NCI-H524 treated with DMSO at 0.1 percent for 48 hours (cell line): ENCODE results near the gene DDX5.
"Not testable (repeated sequence)": the region's sequence is repeated elsewhere in the genome, so short reads cannot be mapped to it uniquely, and the experiment has no call there.

Source experiments
- DNase-seq: peaks from one replicate; lab custom pipeline; 2025; lab: John Stamatoyannopoulos, UW

The DDX5 gene

DNA sequence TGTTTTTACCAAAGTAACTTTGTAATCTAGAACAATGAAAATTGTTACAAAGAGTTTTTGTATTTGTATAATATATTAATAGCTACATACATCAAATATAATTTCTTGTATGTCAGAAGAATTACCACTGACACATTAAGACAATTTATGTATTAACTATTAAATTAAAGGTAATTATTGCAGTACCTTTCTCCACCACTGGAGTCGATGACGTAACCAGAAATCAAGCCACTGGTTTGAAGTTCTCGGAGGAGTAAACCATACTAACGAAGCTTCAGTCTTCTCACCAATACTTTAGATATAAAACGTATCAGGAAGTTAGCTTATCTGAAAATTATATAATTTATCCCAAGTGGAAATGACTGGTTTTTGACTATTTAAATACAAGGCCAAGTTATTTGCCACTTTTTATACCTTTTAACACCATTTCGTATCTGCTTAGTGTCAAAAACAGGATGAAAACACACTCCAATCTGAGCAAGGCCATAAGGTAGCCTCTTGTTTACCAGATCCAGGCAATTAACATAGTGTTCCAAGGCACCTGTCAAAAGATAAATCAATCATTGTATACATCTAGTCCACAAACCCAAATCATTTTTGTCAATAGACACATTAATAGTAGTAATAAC, 13.5 kb downstream of the DDX5 start:
- no peak for DNase-seq

DNA sequence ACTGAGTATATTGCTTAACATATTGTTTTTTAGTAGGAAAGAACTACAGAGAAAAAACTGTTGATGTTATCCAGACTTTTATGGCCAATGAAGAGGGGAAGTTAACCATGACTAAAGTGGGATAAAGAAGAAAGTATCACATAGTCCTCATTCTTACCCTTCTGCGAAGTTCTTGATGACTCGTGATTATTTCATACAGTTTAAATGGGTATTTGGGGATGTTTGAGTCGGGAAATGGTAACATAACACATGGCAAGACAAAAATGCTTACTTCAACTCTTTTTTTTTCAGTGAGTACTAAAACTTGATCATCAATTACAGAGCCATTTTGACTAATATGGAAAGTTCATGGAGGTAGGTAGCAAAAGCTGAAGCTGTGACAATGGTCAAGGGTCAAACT, 14.1 kb downstream of the DDX5 start:
- DNase-seq = no peak

DNA sequence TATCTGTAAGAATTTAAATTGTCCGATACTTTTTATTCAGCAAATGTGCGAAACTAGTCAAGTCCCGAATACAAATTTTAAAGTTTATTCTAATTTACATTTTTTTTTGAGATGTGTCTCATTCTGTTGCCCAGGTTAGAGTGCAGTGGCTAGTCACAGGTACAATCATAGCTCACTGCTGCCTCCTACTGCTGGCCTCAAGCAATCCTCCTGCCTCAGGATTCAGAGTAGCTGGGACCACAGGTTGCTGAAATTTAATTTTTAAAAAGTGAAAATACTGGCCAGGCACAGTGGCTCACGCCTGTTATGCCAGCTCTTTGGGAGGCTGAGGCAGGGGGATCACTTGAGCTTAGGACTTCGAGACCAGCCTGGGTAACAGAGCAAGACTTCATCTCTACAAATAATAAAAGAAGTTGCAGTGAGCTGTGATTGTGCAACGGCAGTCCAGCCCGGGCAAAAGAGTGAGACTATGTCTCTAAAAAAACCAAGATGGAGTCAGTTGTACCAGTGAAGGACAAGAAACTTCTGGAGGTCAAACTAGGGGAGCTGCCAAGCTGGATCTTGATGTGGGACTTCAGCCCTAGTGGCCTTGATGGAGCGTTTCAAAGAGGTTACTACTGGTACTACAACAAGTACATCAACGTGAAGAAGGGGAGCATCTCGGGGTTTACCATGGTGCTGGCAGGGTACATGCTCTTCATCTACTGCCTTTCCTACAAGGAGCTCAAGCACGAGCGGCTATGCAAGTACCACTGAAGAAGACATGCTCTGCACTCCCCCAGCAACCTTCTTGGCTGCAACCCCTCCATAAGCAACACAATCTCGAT, 14.8 kb downstream of the DDX5 start:
- no peak for DNase-seq

DNA sequence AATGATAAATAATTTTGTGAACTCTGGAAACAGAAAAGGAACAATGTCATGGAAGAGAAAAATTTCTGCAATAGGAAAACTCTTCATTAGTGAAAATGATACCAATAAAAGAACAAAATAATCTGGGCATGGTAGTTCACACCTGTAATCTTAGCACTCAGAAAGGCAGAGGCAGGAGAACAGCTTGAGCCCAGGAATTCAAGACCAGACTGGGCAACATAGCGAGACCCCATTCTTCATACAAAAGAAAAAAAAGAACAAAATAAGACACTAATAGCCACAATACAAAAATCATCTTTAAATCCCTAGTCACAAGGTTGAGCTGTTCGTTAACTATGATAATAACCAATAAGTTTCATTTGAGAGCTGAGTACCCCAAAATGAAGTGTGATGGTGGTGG, 17.8 kb downstream of the DDX5 start:
- DNase-seq = no peak

DNA sequence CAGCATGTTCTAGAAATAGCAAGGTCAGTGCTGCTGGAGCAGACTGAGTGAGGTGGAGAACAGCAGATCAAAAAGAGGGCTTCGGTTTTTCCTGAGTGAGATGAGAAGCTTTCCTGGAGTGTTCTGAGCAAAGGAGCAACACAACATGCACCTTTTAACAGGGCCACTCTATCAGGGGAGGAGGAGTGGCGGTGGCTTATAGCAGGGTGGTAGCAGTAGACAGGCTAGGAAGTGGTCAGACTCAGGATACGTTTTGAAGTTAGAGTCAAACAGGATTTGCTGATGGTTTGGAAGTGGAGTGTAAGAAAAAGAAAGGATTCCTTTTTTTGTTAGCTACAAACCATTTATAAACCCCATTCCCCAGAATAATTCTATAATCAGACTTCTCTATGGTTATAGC, 21.7 kb downstream of the DDX5 start:
- no peak for DNase-seq

DNA sequence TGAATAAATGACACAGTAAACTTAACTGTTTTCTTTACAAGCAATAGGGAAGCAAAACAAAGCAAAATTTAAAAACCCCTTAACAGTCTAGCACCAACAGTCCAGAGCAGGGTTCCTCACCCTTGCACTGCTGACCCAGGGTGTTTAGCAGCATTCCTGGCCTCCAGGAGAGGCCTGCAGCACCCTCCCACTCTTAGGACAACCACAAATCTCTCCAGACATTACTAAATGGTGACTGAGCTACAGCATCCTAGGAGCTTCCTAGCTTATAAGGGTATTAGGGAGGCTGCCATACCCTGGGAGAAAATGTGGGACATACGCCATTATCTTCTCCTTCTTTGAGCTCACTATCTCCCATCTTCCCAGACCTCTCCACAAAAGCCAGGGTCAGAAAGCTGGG, 25.1 kb downstream of the DDX5 start:
- no peak for DNase-seq

DNA sequence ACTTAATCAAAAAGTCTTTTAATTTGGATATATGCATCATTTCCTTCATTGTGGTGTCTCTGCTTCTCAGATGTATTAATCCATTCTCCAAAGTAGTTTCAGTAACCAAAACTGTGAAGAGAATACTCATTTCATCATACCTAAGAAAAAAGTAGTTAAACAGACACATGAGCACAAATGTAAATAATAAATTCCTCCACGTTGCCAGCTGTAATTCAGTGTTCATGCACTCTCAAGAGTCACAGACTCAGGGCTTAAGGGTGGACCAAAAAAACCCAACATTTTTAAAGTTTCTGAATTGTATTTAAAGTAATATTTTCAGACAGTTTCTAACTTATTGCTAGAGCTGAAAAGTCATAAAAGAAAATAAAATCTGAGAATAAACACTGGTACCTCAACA, 28.2 kb downstream of the DDX5 start:
- no peak for DNase-seq

DNA sequence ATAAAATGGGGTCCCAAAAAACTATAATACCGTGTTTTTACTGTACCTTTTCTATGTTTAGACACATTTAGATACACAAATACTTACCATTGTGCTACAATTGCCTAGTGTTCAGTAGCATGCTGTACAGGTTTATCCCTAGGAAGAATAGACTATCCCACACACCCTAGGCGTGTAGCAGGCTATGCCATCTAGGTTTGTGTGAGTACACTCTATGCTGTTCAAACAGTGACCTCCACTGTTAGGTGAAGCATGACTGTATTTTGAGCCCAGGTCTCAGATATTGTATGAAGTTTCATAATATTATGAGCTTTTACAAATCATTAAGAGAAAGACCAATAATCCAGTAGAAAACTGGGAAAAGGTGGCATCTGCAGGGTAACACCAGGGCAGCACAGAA, 33.5 kb downstream of the DDX5 start:
- no peak for DNase-seq

DNA sequence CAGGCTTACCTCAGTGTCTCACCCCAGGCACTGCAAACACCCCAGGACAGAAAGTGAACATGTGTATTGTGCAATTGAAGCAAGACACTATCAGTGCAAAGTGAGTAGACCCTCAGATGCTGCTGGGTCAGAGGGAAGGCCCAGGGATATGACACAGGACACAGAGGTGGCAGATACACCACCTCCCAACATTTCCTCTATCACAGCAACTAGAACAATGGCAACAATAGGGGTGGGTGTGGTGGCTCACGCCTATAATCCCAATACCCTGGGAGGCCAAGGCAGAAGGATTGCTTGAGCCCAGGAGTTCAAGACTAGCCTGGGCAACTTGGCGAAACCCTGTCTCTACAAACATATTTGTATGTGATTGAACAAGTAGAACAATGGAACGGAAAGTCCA, 34.6 kb downstream of the DDX5 start:
- DNase-seq = no peak

DNA sequence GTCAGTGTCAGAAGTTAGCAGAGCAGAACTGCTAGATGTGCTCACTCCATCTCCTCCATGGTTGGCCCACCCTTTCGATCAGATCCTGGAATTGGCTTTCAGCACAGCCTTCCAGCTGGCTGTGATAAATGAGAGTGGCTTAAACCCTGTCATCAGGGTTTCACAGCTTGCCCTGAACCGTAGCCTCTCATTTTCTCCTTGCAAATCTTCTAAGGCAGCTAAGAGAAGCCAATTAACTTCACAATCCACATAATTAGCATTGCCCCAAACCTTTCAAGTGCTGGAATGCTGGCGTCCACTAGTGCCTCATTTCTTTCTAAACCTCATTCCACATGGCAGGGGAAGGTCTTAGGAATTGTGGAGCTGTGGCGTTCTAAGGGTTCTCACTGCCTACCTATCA, 35.5 kb downstream of the DDX5 start:
- no peak for DNase-seq

DNA sequence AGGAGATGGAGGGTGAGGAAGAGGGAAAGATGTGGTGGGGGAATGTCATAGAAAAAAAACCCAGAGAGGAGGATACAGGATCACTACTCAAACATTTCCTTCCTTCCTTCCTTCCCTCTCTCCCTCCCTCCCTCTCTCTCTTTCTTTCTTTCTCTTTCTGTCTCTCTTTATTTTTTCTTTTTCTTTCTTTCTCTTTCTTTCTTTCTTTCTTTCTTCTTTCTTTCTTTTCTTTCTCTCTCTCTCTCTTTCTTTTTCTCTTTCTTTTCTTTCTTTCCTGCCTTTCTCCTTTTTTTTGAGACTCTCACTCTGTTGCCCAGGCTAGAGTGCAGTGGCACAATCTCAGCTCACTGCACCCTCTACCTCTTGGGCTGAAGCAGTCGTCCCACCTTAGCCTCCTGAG, 39.3 kb downstream of the DDX5 start:
- not testable (repeated sequence) for DNase-seq

DNA sequence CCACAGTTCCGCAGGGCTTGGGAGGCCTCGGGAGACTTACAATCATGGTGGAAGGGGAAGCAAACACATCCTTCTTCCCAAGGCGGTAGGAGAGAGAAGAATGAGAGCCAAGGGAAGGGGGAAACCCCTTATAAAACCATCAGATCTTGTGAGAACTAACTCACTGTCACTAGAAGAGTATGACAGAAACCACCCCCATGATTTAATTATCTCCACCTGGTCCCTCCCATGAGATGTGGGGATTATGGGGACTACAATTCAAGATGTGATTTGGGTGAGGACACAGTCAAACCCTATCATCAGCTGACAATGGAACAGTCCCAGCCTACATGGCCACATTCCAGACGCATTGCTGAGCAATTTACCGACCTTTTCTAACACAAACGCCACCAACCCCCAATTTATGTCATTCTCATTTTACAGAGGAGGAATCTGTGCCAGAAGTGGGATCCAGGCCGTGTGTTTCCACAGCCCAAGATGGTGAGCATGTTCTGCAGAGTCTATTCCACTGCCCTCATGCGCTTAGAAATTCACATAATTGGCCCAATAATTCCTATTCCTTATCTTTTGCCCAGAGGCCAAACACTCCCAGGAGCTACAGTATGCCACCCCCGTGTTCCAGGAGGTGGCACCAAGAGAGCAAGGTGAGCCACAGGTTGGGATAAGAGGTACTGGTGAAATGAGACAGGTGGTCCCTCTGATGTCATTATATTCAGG, 39.9 kb downstream of the DDX5 start:
- DNase-seq = no peak

DNA sequence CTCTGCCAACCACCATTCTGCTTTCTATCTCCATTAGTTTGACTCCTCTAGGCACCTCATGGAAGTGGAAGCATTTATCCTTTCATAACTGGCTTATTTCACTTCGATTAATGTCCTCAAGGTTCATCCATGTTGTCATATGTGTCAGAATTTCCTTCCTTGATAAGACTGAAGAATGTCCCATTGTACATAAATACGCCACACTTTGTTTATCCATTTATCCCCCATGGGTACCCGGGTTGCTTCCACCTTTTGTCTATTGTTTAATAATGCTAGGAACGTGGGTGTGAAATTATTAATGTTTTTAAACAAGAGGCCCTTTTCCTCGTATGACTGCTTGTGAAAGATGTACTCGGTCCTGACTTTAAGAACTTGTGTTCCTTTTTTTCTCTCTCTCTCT, 44.3 kb downstream of the DDX5 start:
- no peak for DNase-seq

DNA sequence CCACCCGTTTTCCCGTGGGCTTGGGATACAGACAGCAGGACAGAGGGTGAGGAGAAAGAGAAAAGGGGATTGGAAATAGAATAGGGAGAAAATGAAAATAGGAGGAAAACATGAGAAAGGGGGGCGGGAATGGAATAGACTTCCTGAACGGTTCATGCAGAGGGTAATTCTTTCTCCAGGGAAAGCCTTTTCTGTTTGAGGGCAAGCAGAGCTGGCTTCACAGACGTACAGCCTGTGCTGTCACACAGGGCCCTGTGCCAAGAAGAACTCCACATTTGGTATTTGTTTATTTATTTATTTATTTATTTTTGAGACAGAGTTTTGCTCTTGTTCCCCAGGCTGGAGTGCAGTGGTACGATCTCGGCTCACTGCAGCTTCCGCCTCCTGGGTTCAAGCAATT, 45.1 kb downstream of the DDX5 start:
- DNase-seq = no peak

DNA sequence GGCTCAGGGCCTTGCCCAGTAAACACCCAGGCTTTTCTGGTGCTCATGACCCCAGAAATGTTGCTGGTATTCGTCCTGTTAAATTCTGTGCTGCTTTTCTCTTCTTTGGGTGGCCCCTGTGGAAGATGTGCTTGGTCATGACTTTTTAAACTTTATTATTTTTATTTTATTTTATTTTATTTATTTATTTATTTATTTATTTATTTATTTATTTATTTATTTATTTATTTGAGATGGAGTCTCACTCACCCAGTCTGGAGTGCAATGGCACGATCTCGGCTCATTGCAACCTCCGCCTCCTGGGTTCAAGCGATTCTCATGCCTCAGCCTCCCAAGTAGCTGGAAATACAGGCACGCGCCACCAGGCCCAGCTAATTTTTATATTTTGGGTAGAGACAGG, 46.3 kb downstream of the DDX5 start:
- DNase-seq = not testable (repeated sequence)

DNA sequence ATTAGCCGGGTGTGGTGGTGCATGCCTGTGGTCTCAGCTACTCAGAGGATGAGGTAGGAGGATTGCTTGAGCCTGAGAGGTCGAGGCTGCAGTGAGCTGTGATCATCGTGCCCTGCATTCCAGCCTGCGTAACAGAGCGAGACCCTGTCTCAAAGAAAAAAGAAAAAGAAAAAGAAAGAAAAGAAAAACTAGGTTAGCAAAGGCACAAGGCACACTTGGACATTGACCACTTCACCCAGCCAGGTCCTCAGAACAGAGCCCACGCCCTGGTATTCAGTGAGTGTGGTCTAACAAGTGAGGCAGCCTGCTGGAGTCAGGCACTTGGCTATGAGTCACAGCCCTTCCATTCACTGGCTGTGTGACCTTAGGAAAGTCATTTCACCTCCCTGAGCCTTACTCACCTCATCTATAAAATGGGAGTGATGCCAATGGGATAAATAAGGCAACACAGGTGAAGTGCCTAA, 46.8 kb downstream of the DDX5 start:
- no peak for DNase-seq

DNA sequence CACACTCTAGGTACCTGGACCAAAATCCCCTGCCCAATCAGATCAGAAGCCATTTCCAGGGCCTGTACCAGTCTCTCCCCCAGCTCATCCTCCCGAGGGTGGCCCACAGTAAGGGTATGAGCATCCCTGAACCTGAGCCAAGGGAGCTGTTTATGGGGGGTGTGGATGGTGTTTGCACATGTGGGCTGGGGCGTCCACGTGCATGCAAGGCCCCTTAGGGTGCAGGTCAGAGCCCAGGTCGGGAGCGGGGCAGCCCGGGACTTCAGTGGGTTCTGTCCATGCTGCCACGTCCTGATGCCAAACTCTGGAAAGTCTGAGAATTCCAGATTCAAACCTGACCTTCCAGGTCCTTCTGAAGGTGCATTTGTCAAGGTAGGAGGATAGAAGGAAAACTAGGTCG, 47.3 kb downstream of the DDX5 start:
- no peak for DNase-seq

DNA sequence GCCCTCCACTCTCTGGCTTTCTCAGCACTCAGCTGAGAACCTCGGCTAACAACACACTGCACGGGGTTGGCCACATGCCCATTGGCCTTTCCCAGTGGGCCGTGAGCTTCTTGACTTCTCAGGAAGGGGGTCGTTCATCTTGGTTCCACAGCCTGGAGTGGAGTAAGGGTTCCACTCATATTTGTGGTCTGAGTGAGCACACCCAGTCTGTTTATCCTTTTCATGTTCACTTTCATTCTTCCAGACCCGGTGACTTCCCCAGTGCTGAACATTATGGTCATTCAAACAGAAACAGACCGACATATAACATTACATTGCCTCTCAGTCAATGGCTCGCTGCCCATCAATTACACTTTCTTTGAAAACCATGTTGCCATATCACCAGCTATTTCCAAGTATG, 48.9 kb downstream of the DDX5 start:
- DNase-seq = no peak

DNA sequence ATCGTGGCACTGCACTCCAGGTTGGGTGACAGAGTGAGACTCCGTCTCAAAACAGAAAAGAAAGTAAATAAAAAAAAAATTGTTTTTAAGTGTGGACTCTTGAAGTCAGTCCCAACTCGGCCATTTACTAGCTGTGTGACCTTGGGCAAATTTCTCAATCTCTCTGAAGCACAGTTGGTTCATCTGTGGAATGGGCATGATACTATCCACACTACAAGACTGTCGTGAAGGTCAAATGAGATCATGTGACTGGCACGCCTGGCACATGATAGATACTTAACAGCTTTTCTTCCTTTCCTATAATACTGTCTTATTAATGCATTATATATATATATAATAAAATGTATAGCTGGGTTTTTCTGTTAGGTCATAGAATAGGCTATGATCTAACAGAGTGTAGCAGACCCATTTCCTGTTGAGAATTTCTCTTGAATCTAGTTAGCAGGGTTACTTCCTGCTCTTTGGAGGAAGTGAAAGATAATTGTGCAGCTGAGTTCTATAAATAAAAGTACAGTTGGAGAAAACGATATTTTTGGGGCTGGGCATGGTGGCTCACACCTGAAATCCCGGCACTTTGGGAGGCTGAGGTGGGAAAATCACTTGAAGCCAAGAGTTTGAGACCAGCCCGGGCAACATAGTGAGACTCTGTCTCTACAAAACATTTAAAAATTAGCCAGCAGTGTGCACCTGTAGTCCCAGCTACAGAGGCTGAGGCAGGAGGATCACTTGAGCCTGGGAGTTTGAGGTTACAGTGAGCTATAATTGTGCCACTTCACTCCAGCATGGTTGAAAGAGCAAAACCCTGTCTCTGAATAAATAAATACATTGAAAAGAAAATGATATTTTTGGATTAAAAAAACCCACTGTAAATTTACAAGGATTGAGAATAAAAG, 49.9 kb downstream of the DDX5 start:
- DNase-seq = no peak

DNA sequence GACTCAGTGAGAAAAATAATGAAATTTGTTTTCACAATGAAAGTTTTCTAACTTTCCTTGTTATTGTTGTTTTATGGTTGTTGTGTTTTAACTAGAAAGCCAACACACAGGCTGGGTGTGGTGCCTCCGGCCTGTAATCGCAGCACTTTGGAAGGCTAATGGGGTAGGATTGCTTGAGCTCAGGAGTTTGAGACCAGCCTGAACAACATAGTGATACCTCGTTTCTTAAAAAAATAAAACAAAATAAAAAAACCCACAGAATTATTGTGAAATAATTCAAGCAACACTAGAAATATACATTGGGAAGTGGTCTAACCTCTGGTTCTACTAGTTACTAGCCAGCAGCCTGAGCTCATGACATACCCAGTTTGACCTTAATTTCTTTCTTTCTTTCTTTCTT, 56.5 kb downstream of the DDX5 start:
- no peak for DNase-seq

DNA sequence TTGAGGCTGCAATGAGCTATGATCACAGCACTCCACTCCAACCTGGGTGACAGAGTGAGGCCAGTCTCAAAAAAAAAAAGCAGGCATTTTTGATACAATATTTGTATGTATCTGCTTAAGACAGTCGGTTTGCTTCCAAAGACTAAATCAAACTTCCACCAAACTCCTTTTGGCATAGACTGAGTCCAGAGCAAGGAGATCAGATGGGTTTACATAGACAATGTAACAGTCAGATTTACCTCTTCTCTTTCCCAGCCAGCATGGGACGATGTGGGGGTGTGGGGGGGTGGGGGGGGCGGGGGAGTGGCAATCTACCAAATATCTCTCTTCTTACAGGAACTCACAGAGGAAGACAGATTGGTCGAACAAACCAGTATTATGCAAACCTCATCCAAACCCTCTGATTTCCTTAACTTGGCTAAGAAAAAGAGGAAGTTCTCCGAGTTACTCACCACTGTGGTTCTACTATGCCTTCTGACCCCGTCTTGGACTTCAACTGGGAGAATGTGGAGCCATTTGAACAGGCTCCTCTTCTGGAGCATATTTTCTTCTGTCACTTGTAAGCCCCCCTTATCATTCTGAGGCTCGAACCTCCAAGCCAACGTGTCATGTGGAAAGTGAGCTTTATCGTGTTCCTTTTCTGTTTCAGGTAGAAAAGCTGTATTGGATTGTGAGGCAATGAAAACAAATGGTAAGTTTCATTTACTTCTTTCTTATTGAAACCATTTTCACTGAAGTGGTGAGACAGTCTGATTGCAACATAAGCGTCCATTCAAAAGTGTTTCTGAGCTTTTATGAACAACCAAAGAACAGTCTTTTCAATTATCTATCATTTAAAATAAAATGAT, 57.2 kb downstream of the DDX5 start, which contains the start of gene MILR1:
Gene MILR1, plus strand, starts transcription at position 451 of the 848 bp plus-strand sequence. Its CDS starts 54 bp downstream, at position 505.
- DNase-seq = no peak
